Smooth muscle cell (in vitro differentiated cells): ENCODE data around the gene BORCS5. TPM values are rescaled to one million over a fixed set of nuclear protein-coding genes. Genes with fewer than 3 reads are reported as not detected.
A peak's percentile ranks its signal among the peaks of the same experiment; 100 is the strongest.

Source experiments
- DNase-seq: peaks from one replicate; lab custom pipeline; 2025; ENCODE audit not compliant: unreplicated experiment; lab: John Stamatoyannopoulos, UW
- H2AFZ ChIP-seq: fragments of 200-600 bp; sonication (generic); 2 replicates; pipeline ENCODE4 v1.6.0; 2016; ENCODE audit warnings: antibody characterized with exemption, low read depth, mild to moderate bottlenecking
- H3F3A ChIP-seq: fragments of 200-600 bp; sonication (generic); 2 replicates; pipeline ENCODE4 v1.6.0; 2017; ENCODE audit warnings: antibody characterized with exemption, low read depth
- H3K27ac ChIP-seq: fragments of 200-600 bp; sonication (generic); 2 replicates; pipeline ENCODE4 v1.5.1; 2016; ENCODE audit warnings: low read depth, mild to moderate bottlenecking
- H3K27me3 ChIP-seq: fragments of 200-600 bp; sonication (generic); 2 replicates; pipeline ENCODE4 v1.6.1; 2016; ENCODE audit warnings: low read depth, mild to moderate bottlenecking
- H3K36me3 ChIP-seq: fragments of 200-600 bp; sonication (generic); 2 replicates; pipeline ENCODE4 v1.5.1; 2016; ENCODE audit warnings: low read depth
- H3K4me1 ChIP-seq: fragments of 200-600 bp; sonication (generic); 2 replicates; pipeline ENCODE4 v1.5.1; 2016; ENCODE audit warnings: low read depth
- H3K4me2 ChIP-seq: fragments of 200-600 bp; sonication (generic); 2 replicates; pipeline ENCODE4 v1.6.0; 2016; ENCODE audit warnings: mild to moderate bottlenecking
- H3K4me3 ChIP-seq: fragments of 200-600 bp; sonication (generic); 2 replicates; pipeline ENCODE4 v1.5.1; 2016; ENCODE audit warnings: mild to moderate bottlenecking
- H3K79me2 ChIP-seq: fragments of 200-600 bp; sonication (generic); 2 replicates; pipeline ENCODE4 v1.6.0; 2016; ENCODE audit warnings: low read depth, mild to moderate bottlenecking
- H3K9ac ChIP-seq: fragments of 200-600 bp; sonication (generic); 2 replicates; pipeline ENCODE4 v1.6.0; 2016; ENCODE audit warnings: low read depth
- H3K9me3 ChIP-seq: fragments of 200-600 bp; sonication (generic); replicated peaks from 2 replicates; pipeline ENCODE4 v1.5.1; 2016; ENCODE audit warnings: low read depth
- H4K20me1 ChIP-seq: fragments of 200-600 bp; sonication (generic); 2 replicates; pipeline ENCODE4 v1.6.0; 2016; ENCODE audit warnings: low read depth
- WGBS: methylation state at CpG from one replicate; pipeline ENCODE4 v1.1.7; 2016; ENCODE audit warnings: low lambda C conversion rate; 5-methylcytosine and 5-hydroxymethylcytosine counted together
- polyA plus RNA-seq: library from polyadenylated mRNA; unstranded; fragments of >200 nt; fragmentation: Nextera tagmentation; extraction: Ambion mirVana; gene quantifications from 2 replicates; pipeline ENCODE4 v1.2.1, GENCODE V29; 2016
- total RNA-seq: library from RNA; depleted of rRNA; stranded (reverse); fragments of >200 nt; gene quantifications from 2 replicates; pipeline ENCODE4 v1.2.3, GENCODE V29; 2014
- TF ChIP-seq, protein P1 (sequence below): fragments of 200-600 bp; sonication (generic); IDR thresholded peaks from 2 replicates; pipeline ENCODE4 v1.5.1; 2017; ENCODE audit warnings: borderline replicate concordance, mild to moderate bottlenecking, antibody characterized with exemption; ENCODE audit not compliant: insufficient read depth, poor library complexity, severe bottlenecking

BORCS5 gene
- total and polyA plus RNA-seq, 2 experiments from 2014 or later: 11.2 to 11.7 TPM

- Histone ChIP-seq H3K4me3 (no peak overlapping the region), H3K79me2 (peaks cover 7% of the 10 kb centered on the region), H2AFZ (no peak overlapping the region), H3K27me3 (no peaks in the 10 kb centered on the region), H3K9me3 (no peaks in the 10 kb centered on the region), H3K4me2 (peak overlapping the region; percentile 33), H3F3A (peaks cover 21% of the 10 kb centered on the region), H3K9ac (peak overlapping the region; percentile 51), H3K27ac (peak overlapping the region; percentile 85), H3K36me3 (no peaks in the 10 kb centered on the region), H3K4me1 (peaks cover 16% of the 10 kb centered on the region), H4K20me1 (peaks cover 14% of the 10 kb centered on the region)
- DNase-seq: no peak
- WGBS: 78% methylated on average over 3 of the region's 3 CpGs
- TF ChIP-seq, protein P1, sequence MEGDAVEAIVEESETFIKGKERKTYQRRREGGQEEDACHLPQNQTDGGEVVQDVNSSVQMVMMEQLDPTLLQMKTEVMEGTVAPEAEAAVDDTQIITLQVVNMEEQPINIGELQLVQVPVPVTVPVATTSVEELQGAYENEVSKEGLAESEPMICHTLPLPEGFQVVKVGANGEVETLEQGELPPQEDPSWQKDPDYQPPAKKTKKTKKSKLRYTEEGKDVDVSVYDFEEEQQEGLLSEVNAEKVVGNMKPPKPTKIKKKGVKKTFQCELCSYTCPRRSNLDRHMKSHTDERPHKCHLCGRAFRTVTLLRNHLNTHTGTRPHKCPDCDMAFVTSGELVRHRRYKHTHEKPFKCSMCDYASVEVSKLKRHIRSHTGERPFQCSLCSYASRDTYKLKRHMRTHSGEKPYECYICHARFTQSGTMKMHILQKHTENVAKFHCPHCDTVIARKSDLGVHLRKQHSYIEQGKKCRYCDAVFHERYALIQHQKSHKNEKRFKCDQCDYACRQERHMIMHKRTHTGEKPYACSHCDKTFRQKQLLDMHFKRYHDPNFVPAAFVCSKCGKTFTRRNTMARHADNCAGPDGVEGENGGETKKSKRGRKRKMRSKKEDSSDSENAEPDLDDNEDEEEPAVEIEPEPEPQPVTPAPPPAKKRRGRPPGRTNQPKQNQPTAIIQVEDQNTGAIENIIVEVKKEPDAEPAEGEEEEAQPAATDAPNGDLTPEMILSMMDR: no peak
Observed at GRCh38 chr12:12511021-12511783, 154.3 kb downstream of the BORCS5 start.

DNA sequence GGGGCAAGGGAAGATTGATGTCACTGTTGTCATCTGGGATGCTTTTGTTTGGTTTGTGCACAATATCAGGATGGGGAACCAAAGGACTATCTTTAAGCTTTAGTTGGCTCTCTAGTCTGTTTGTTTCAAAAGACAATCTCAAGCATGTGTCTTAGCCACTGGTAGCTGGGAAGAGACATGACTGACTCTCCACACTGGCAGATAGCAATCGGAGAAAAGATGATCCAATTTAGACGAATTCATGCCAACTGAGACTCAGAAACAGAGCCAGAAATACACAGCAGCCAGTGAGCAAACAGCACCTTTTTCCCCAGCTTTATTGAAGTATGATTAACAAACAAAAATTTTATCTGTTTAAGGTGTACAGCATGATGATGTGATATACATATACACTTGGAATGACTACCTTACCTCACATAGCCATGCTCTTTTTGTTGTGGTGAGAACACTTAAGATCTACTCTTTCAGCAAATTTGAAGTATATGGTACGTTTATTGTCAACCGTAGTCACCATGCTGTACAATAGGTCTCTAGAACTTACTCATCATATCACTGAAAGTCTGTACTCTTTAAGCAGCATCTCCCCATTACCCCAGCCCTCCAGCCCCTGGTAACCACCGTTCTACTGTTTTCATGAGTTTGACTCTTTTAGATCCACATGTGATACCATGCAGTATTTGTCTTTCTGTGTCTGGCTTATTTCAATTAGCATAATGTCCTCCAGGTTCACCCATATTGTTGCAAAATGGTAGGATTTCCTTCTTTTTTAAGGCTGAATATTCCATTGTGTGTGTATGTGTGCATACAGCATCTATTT, 155.2 kb downstream of the BORCS5 start:
- Histone ChIP-seq H4K20me1 (peaks cover 7% of the 10 kb centered on the region), H3K27ac (no peak overlapping the region), H3K9ac (no peak overlapping the region), H3K36me3 (no peaks in the 10 kb centered on the region), H3K79me2 (peaks cover 7% of the 10 kb centered on the region), H3F3A (peaks cover 16% of the 10 kb centered on the region), H3K4me1 (peaks cover 7% of the 10 kb centered on the region), H2AFZ (no peak overlapping the region), H3K4me3 (no peak overlapping the region), H3K4me2 (no peak overlapping the region), H3K9me3 (no peaks in the 10 kb centered on the region), H3K27me3 (no peaks in the 10 kb centered on the region)
- TF ChIP-seq, protein P1: no peak
- DNase-seq: no peak
- 91% methylated on average over 5 of the region's 5 CpGs for WGBS

DNA sequence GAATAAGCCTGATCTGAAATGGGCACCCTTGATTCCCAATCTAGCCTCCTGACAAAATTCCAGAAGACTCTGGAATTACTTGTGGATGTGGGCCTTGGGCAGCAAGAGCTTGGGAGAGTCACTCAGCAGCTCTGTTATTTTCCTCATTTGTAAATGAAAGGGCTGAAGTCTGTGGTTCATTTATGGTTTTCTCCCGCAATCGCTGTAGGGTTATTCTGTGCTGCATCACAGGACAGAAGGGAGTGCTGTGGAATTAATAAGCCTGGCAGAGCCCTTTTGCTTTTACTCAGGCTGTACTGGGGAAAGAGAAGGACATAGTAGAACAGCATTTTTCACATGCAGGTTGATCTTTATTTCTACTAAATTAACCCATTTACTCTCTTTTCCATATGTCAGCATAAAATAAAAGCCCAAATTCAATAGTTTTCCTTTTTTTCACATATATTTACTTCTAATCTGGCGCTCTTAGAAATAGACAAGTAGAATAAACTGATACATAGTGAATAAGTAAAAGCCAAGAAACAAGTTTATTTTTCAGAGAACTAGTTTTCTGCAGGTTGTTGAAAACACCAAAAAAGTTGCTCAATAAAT, 156.6 kb downstream of the BORCS5 start:
- Histone ChIP-seq H3K79me2 (peaks cover 7% of the 10 kb centered on the region), H3K4me2 (no peak overlapping the region), H4K20me1 (peaks cover 7% of the 10 kb centered on the region), H2AFZ (no peak overlapping the region), H3K9me3 (no peaks in the 10 kb centered on the region), H3K27ac (peak overlapping the region; percentile 15), H3K9ac (no peak overlapping the region), H3K36me3 (no peaks in the 10 kb centered on the region), H3F3A (peaks cover 12% of the 10 kb centered on the region), H3K4me3 (no peak overlapping the region), H3K27me3 (no peaks in the 10 kb centered on the region), H3K4me1 (peaks cover 4% of the 10 kb centered on the region)
- TF ChIP-seq, protein P1: no peak
- 50% methylated on average over 3 of the region's 3 CpGs for WGBS
- no peak for DNase-seq
